T-cell (primary cell): ENCODE results near the gene CBR3. TPM values are rescaled to one million over a fixed set of nuclear protein-coding genes. Genes with fewer than 3 reads are reported as not detected.

Source experiments
- ATAC-seq, 4 experiments: fragments of 200-7000 bp in 3 of 4; fragments of 150-1000 bp in 1 of 4; cut with Tn5 transposase; replicated peaks in 1 of 4; 1 replicate in 3 of 4; 2 replicates in 1 of 4; pipeline ENCODE4 v1.10.0; 2021; ENCODE audit warnings: moderate library complexity in 3 of 4, mild to moderate bottlenecking in 2 of 4, moderate number of reproducible peaks in 1 of 4
- CTCF ChIA-PET, 2 donors: fragments of 300-600 bp; sonication (Branson Sonifier 250); formaldehyde crosslinking; loops; one replicate each; lab custom pipeline; 2022; ENCODE audit warnings: antibody characterized with exemption in 2 of 2; lab: Charles Lee
- POLR2A ChIA-PET, 2 donors: fragments of 300-600 bp; sonication (Branson Sonifier 250); formaldehyde crosslinking; loops; one replicate each; lab custom pipeline; 2022; ENCODE audit warnings: antibody characterized with exemption in 2 of 2; lab: Charles Lee
- DNase-seq, 35 experiments: peaks; one replicate each; pipeline versions ENCODE4 v3.0.0 to v3.0.0-alpha.2; 2013 to 2023
- H3K27ac ChIP-seq: one replicate; pipeline ENCODE4 v1.5.1; 2013; ENCODE audit warnings: low read length
- H3K27me3 ChIP-seq, 2 experiments: replicated peaks in 1 of 2; 1 replicate in 1 of 2; 2 replicates in 1 of 2; pipeline versions ENCODE4 v1.6.1 to v1.7.0; 2013; ENCODE audit warnings: low read length in 1 of 2, mixed read lengths in 1 of 2; ENCODE audit not compliant: control insufficient read depth in 2 of 2, insufficient read depth in 2 of 2; ENCODE audit errors: extremely low read depth in 1 of 2
- H3K36me3 ChIP-seq, 2 donors: 1 replicate in 1 of 2; 2 replicates in 1 of 2; pipeline versions ENCODE4 v1.6.1 to v1.7.0; 2013; ENCODE audit warnings: low read length in 1 of 2; ENCODE audit not compliant: control insufficient read depth in 2 of 2, insufficient read depth in 1 of 2; ENCODE audit errors: extremely low read depth in 1 of 2
- H3K4me1 ChIP-seq, 2 experiments: 1 replicate in 1 of 2; 2 replicates in 1 of 2; pipeline versions ENCODE4 v1.6.1 to v1.7.0; 2013; ENCODE audit warnings: low read length in 2 of 2, mixed read lengths in 1 of 2; ENCODE audit not compliant: insufficient read depth in 2 of 2, control insufficient read depth in 1 of 2; ENCODE audit errors: extremely low read depth in 1 of 2
- H3K4me3 ChIP-seq, 2 donors: 1 replicate in 1 of 2; 2 replicates in 1 of 2; pipeline versions ENCODE4 v1.5.1 to v1.7.0; 2013; ENCODE audit warnings: mild to moderate bottlenecking in 2 of 2, low read length in 1 of 2, moderate library complexity in 1 of 2; ENCODE audit not compliant: control insufficient read depth in 1 of 2; ENCODE audit errors: extremely low read depth in 1 of 2
- H3K9me3 ChIP-seq: 2 replicates; pipeline ENCODE4 v1.7.0; 2013
- H3K27ac Mint-ChIP-seq, 2 donors: one replicate each; pipeline ENCODE4 v1.8.0; 2020 to 2021; ENCODE audit warnings: mild to moderate bottlenecking in 2 of 2, mixed read lengths in 2 of 2
- H3K27me3 Mint-ChIP-seq, 2 donors: one replicate each; pipeline ENCODE4 v1.8.0; 2021 to 2022; ENCODE audit warnings: mixed read lengths in 2 of 2
- H3K36me3 Mint-ChIP-seq: one replicate; pipeline ENCODE4 v1.8.0; 2021; ENCODE audit warnings: mixed read lengths
- H3K4me1 Mint-ChIP-seq, 3 donors: one replicate each; pipeline ENCODE4 v1.8.0; 2020 to 2022; ENCODE audit warnings: mixed read lengths in 3 of 3, mild to moderate bottlenecking in 1 of 3
- H3K4me3 Mint-ChIP-seq, 3 donors: one replicate each; pipeline ENCODE4 v1.8.0; 2020 to 2022; ENCODE audit warnings: mild to moderate bottlenecking in 3 of 3, mixed read lengths in 3 of 3, moderate library complexity in 3 of 3
- H3K9me3 Mint-ChIP-seq, 3 donors: one replicate each; pipeline ENCODE4 v1.8.0; 2020 to 2022; ENCODE audit warnings: mixed read lengths in 3 of 3
- WGBS: methylation state at CpG from one replicate; pipeline ENCODE4 v1.1.5; 2013; ENCODE audit warnings: missing lambda C conversion rate; ENCODE audit not compliant: insufficient coverage; 5-methylcytosine and 5-hydroxymethylcytosine counted together
- total RNA-seq, 35 experiments: library from RNA in 6 of 35; stranded (reverse) in 6 of 35; fragments of 120-200 nt in 1 of 35; gene quantifications; one replicate each; pipeline versions ENCODE4 v1.2.1 to v1.2.4 and lab custom pipeline; 2013 to 2026

CBR3 gene
- total RNA-seq, 5 donors from 2014 or later (not counting 1 experiment from before 2014, with no cell fraction given): 0.85 to 16.1 (median 8.1) TPM

- ATAC-seq (no peak), DNase-seq (no peak)
- Mint-ChIP-seq H3K9me3 (no peaks in the 10 kb centered on the region), H3K4me1 (peaks cover 26 to 33% (median 31%) of the 10 kb centered on the region in 3 donors), H3K27me3 (peaks cover 7 to 11% of the 10 kb centered on the region in 2 donors), H3K27ac (no peak overlapping the region), H3K36me3 (no peaks in the 10 kb centered on the region), H3K4me3 (no peak overlapping the region)
- Histone ChIP-seq H3K27me3 (peaks cover 0 to 5% of the 10 kb centered on the region in 2 experiments), H3K9me3 (no peaks in the 10 kb centered on the region), H3K4me1 (peaks cover 28 to 29% of the 10 kb centered on the region in 2 experiments), H3K27ac (no peak overlapping the region), H3K36me3 (no peaks in the 10 kb centered on the region), H3K4me3 (no peak overlapping the region)
- WGBS: 100% methylated on average over 4 of the region's 8 CpGs
- CTCF ChIA-PET: interaction anchor here in 1 of 2 donors (0.6 kb wide), 1 partner anchor 62 kb away, joined by 3 read pairs; no protein-coding TSS in a partner anchor
- POLR2A ChIA-PET: interaction anchor here in 1 of 2 donors (0.5 kb wide), 1 partner anchor 30 kb away, joined by 12 read pairs; no protein-coding TSS in a partner anchor
These were observed 23.6 kb upstream of the CBR3 start for GRCh38 chr21:36111238-36111637.

GRCh38 chr21:36113647-36114428 lies 21.0 kb upstream of the CBR3 start:
- Mint-ChIP-seq H3K9me3 (no peaks in the 10 kb centered on the region), H3K27me3 (no peaks in the 10 kb centered on the region), H3K36me3 (no peaks in the 10 kb centered on the region), H3K4me3 (peak overlapping the region; percentile 68 to 82 (median 72)), H3K27ac (peak overlapping the region; percentile 90 to 95), H3K4me1 (peaks cover 26 to 33% (median 31%) of the 10 kb centered on the region in 3 donors)
- Histone ChIP-seq H3K36me3 (no peaks in the 10 kb centered on the region), H3K27ac (peak overlapping the region; percentile 73), H3K9me3 (no peaks in the 10 kb centered on the region), H3K4me3 (peak overlapping the region; percentile 68 to 75), H3K27me3 (no peaks in the 10 kb centered on the region), H3K4me1 (peaks cover 28 to 29% of the 10 kb centered on the region in 2 experiments)
- ChIA-PET POLR2A (interaction anchor here (0.5 to 1.0 kb wide), 8 partner anchors 13 to 1239 kb away, joined by 3 to 7 read pairs (median 3); partner anchors contain the start of gene SETD4 (in 1 of the 2)), CTCF (interaction anchor here (0.5 to 1.6 kb wide), 13 partner anchors 10 to 1420 kb away, joined by 3 to 6 read pairs (median 4); partner anchors contain the start of gene CBR1 (in 1 of the 2))
- DNase-seq (peak in 30 of 35 experiments; percentile 11 to 84 (median 42)), ATAC-seq (peak; percentile 82 to 93 (median 86))
- WGBS: 0% methylated on average over 2 of the region's 17 CpGs

- H3K4me1 ChIP-seq: peaks cover 28 to 29% of the 10 kb centered on the region in 2 experiments
- no peaks in the 10 kb centered on the region for H3K36me3 Mint-ChIP-seq
- H3K36me3 ChIP-seq: no peaks in the 10 kb centered on the region
- H3K27me3 Mint-ChIP-seq: no peaks in the 10 kb centered on the region
- peak overlapping the region; percentile 90 to 95 for H3K27ac Mint-ChIP-seq
- DNase-seq (no peak), ATAC-seq (no peak)
- H3K4me1 Mint-ChIP-seq: peaks cover 26 to 33% (median 31%) of the 10 kb centered on the region in 3 donors
- H3K27ac ChIP-seq: peak overlapping the region; percentile 54
- peak overlapping the region in 1 of 3 donors; percentile 72 for H3K4me3 Mint-ChIP-seq
- no peak overlapping the region for H3K4me3 ChIP-seq
- ChIA-PET POLR2A (interaction anchor here in 1 of 2 donors (0.7 kb wide), 1 partner anchor 56 kb away, joined by 6 read pairs; no protein-coding TSS in a partner anchor), CTCF (interaction anchor here (0.5 to 1.9 kb wide), 6 partner anchors 10 to 1989 kb away, joined by 3 to 5 read pairs (median 3); no protein-coding TSS in a partner anchor)
- WGBS: no CpG with 5 or more reads among the region's 6 CpGs
- H3K27me3 ChIP-seq: no peaks in the 10 kb centered on the region
- no peaks in the 10 kb centered on the region for H3K9me3 Mint-ChIP-seq
- no peaks in the 10 kb centered on the region for H3K9me3 ChIP-seq
These were observed 19.6 kb upstream of the CBR3 start for GRCh38 chr21:36115138-36115730.

- Mint-ChIP-seq H3K27ac (no peak overlapping the region), H3K4me1 (peaks cover 26 to 31% (median 29%) of the 10 kb centered on the region in 3 donors), H3K36me3 (no peaks in the 10 kb centered on the region), H3K27me3 (no peaks in the 10 kb centered on the region), H3K9me3 (no peaks in the 10 kb centered on the region), H3K4me3 (no peak overlapping the region)
- DNase-seq: no peak
- H3K4me1 ChIP-seq: peaks cover 27 to 29% of the 10 kb centered on the region in 2 experiments
- ChIA-PET POLR2A (interaction anchor here in 1 of 2 donors (0.6 kb wide), 2 partner anchors 18 to 90 kb away, joined by 3 read pairs; no protein-coding TSS in a partner anchor), CTCF (interaction anchor here in 1 of 2 donors (1.0 to 1.9 kb wide), 2 partner anchors 8 to 56 kb away, joined by 3 to 5 read pairs; no protein-coding TSS in a partner anchor)
- no peaks in the 10 kb centered on the region for H3K27me3 ChIP-seq
- WGBS: no CpG with 5 or more reads among the region's 2 CpGs
- no peak overlapping the region for H3K27ac ChIP-seq
- H3K36me3 ChIP-seq: no peaks in the 10 kb centered on the region
- no peaks in the 10 kb centered on the region for H3K9me3 ChIP-seq
- H3K4me3 ChIP-seq: no peak overlapping the region
- ATAC-seq: no peak
These were observed 17.6 kb upstream of the CBR3 start for GRCh38 chr21:36117286-36117741.

DNA sequence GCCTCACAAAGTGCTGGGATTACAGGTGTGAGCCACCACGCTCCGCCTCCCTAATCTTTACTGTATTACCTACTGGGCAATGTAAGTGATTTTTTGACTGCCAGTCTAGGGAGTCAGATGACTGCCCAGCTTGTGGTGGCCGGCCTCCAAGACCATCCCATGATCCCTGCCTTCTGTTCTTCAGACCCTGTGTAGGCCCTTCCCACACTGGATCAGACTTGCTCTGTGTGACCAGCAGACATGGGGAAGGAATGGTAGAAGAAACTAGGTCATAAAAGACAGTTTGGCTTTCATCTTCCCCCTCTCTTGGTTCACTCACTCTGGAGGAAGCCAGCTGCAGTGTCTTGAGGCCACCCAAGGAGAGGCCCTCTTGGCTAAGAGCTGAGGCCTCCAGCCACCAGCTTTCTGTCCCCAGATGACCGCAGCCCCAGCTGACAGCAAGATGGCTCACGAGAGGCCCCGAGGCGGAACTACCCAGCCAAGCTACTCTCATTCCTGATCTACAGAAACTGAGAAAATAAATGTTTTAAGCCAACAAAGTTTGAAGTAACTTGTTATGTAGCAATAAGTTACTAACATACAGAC lies 14.5 kb upstream of the CBR3 start:
- DNase-seq (no peak), ATAC-seq (no peak)
- Mint-ChIP-seq H3K4me1 (peaks cover under 1 to 7% (median 3%) of the 10 kb centered on the region in 3 donors), H3K36me3 (no peaks in the 10 kb centered on the region), H3K27me3 (no peaks in the 10 kb centered on the region), H3K9me3 (no peaks in the 10 kb centered on the region), H3K4me3 (no peak overlapping the region), H3K27ac (no peak overlapping the region)
- Histone ChIP-seq H3K4me1 (peaks cover 5 to 7% of the 10 kb centered on the region in 2 experiments), H3K9me3 (no peaks in the 10 kb centered on the region), H3K4me3 (no peak overlapping the region), H3K36me3 (no peaks in the 10 kb centered on the region), H3K27ac (no peak overlapping the region), H3K27me3 (no peaks in the 10 kb centered on the region)
- ChIA-PET CTCF (interaction anchor here in 1 of 2 donors (0.5 kb wide), 1 partner anchor 20 kb away, joined by 7 read pairs; no protein-coding TSS in a partner anchor), POLR2A (interaction anchor here in 1 of 2 donors (0.6 kb wide), 1 partner anchor 202 kb away, joined by 4 read pairs; no protein-coding TSS in a partner anchor)
- no CpG with 5 or more reads among the region's 7 CpGs for WGBS
